Endodermal cell (in vitro differentiated cells): ENCODE measurements around the gene CAMTA1. TPM values are rescaled to one million over a fixed set of nuclear protein-coding genes. Genes with fewer than 3 reads are reported as not detected.

Experiments used
- DNase-seq: peaks from one replicate; pipeline ENCODE4 v3.0.0-alpha.2; 2017
- H3K27ac ChIP-seq: 2 replicates; pipeline ENCODE4 v1.5.1; 2013; ENCODE audit warnings: mild to moderate bottlenecking, low read depth, low read length, moderate library complexity
- H3K27me3 ChIP-seq: 2 replicates; pipeline ENCODE4 v1.6.1; 2013; ENCODE audit warnings: mild to moderate bottlenecking, low read length, moderate library complexity; ENCODE audit not compliant: insufficient read depth, control insufficient read depth, poor library complexity, severe bottlenecking
- H3K36me3 ChIP-seq: 2 replicates; pipeline ENCODE4 v1.7.0; 2013; ENCODE audit warnings: mild to moderate bottlenecking, low read length, moderate library complexity; ENCODE audit not compliant: control insufficient read depth, insufficient read depth
- H3K4me1 ChIP-seq: one replicate; pipeline ENCODE4 v1.7.0; 2013; ENCODE audit warnings: low read length; ENCODE audit not compliant: control insufficient read depth, insufficient read depth
- H3K4me3 ChIP-seq: 2 replicates; pipeline ENCODE4 v1.5.1; 2013; ENCODE audit warnings: mild to moderate bottlenecking, low read length, moderate library complexity
- H3K9ac ChIP-seq: 2 replicates; pipeline ENCODE4 v1.6.1; 2013; ENCODE audit warnings: mild to moderate bottlenecking, low read length, moderate library complexity; ENCODE audit not compliant: poor library complexity, severe bottlenecking; ENCODE audit errors: extremely low read depth
- H3K9me3 ChIP-seq: 2 replicates; pipeline ENCODE4 v1.6.1; 2013; ENCODE audit warnings: mild to moderate bottlenecking, low read length, moderate library complexity; ENCODE audit not compliant: control insufficient read depth
- H3K27ac Mint-ChIP-seq: 2 replicates; pipeline ENCODE4 v1.8.0; 2020; ENCODE audit warnings: mixed read lengths
- H3K27me3 Mint-ChIP-seq: 2 replicates; pipeline ENCODE4 v1.8.0; 2021; ENCODE audit warnings: mild to moderate bottlenecking, mixed read lengths; ENCODE audit not compliant: insufficient read depth
- H3K36me3 Mint-ChIP-seq: 2 replicates; pipeline ENCODE4 v1.8.0; 2020; ENCODE audit warnings: low read depth, mixed read lengths
- H3K4me1 Mint-ChIP-seq: 2 replicates; pipeline ENCODE4 v1.8.0; 2020; ENCODE audit warnings: mixed read lengths
- H3K4me3 Mint-ChIP-seq: 2 replicates; pipeline ENCODE4 v1.8.0; 2020; ENCODE audit warnings: mild to moderate bottlenecking, moderate library complexity, mixed read lengths
- H3K9me3 Mint-ChIP-seq: 2 replicates; pipeline ENCODE4 v1.8.0; 2020; ENCODE audit warnings: mild to moderate bottlenecking, mixed read lengths
- WGBS, 2 experiments: methylation state at CpG; one replicate each; pipeline versions ENCODE4 v1.1.5 to v1.1.7; 2013; ENCODE audit warnings: missing lambda C conversion rate in 2 of 2, mixed read lengths in 1 of 2; ENCODE audit not compliant: insufficient coverage in 1 of 2, insufficient read length in 1 of 2; 5-methylcytosine and 5-hydroxymethylcytosine counted together
- total RNA-seq, 2 donors: library from RNA; stranded (reverse); fragmentation: NEBNext Ultra II Directional in 1 of 2; extraction: Animal tissue kit (Norgen Biotek cat#: 25700) in 1 of 2; gene quantifications; 2 replicates in 1 of 2; 3 replicates in 1 of 2; pipeline ENCODE4 v1.2.1, GENCODE V29; 2021
- TF ChIP-seq, protein P1 (sequence below): fragments of 200-600 bp; sonication (generic); conservative IDR thresholded peaks from 2 replicates; pipeline ENCODE4 v1.5.0; 2021; ENCODE audit warnings: antibody characterized with exemption, mild to moderate bottlenecking

Gene CAMTA1
- total RNA-seq, 2 donors from 2014 or later: 123 to 137 TPM

DNA sequence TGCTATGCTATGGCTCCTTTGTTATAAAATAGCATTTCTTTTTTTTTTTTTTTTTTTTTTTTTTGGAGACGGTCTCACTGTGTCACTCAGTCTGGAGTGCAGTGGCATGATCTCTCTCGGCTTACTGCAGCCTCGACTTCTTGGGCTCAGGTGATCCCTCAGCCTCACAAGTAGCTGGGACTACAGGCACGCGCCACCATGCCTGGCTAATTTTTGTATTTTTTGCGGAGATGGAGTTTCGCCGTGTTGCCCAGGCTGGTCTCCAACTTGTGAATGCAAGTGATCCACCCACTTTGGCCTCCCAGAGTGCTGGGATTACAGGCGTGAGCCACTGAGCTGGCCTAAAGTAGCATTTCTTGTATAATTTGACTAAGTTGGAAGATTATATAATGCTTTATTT, 10.8 kb downstream of the CAMTA1 start:
- Mint-ChIP-seq H3K4me1 (peaks cover 18% of the 10 kb centered on the region), H3K36me3 (peaks cover 14% of the 10 kb centered on the region), H3K27ac (peak overlapping the region; percentile 74), H3K9me3 (no peaks in the 10 kb centered on the region), H3K27me3 (no peaks in the 10 kb centered on the region), H3K4me3 (no peak overlapping the region)
- peaks cover 6% of the 10 kb centered on the region for H3K4me1 ChIP-seq
- TF ChIP-seq, protein P1, sequence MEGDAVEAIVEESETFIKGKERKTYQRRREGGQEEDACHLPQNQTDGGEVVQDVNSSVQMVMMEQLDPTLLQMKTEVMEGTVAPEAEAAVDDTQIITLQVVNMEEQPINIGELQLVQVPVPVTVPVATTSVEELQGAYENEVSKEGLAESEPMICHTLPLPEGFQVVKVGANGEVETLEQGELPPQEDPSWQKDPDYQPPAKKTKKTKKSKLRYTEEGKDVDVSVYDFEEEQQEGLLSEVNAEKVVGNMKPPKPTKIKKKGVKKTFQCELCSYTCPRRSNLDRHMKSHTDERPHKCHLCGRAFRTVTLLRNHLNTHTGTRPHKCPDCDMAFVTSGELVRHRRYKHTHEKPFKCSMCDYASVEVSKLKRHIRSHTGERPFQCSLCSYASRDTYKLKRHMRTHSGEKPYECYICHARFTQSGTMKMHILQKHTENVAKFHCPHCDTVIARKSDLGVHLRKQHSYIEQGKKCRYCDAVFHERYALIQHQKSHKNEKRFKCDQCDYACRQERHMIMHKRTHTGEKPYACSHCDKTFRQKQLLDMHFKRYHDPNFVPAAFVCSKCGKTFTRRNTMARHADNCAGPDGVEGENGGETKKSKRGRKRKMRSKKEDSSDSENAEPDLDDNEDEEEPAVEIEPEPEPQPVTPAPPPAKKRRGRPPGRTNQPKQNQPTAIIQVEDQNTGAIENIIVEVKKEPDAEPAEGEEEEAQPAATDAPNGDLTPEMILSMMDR: no peak
- H3K27ac ChIP-seq: no peak overlapping the region
- H3K9me3 ChIP-seq: no peaks in the 10 kb centered on the region
- peak; percentile 47 for DNase-seq
- no peak overlapping the region for H3K4me3 ChIP-seq
- WGBS, 2 experiments: 85 to 91% methylated on average over 8 to 9 of the region's 9 CpGs
- peaks cover 6% of the 10 kb centered on the region for H3K36me3 ChIP-seq
- H3K9ac ChIP-seq: no peak overlapping the region
- no peaks in the 10 kb centered on the region for H3K27me3 ChIP-seq

DNA sequence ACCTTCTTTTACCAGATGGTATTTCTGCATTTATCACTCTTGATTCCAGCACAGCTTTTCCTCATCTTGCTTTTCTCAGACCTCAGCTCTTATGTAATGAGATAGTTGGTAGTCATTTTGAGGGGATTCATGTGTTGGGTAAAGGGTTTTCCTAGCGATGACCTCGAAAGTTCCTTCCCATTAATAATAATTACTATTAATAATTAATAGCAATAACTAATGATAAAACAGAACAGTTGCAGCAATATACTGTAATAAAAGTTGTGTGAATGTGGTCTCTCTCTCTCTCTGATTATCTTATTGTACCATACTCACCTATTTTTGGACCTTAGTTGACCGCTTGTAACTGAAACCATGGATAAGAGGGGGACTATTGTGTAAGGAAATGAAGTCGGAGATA, 14.2 kb downstream of the CAMTA1 start:
- no peaks in the 10 kb centered on the region for H3K9me3 ChIP-seq
- peaks cover 14% of the 10 kb centered on the region for H3K36me3 Mint-ChIP-seq
- H3K27ac Mint-ChIP-seq: no peak overlapping the region
- WGBS, 2 experiments: 100% methylated on average over 2 of the region's 4 CpGs; no CpG with 5 or more reads in 1 of the 2 experiments
- H3K4me3 ChIP-seq: no peak overlapping the region
- no peaks in the 10 kb centered on the region for H3K27me3 ChIP-seq
- no peak overlapping the region for H3K27ac ChIP-seq
- H3K36me3 ChIP-seq: no peaks in the 10 kb centered on the region
- H3K27me3 Mint-ChIP-seq: no peaks in the 10 kb centered on the region
- peaks cover 25% of the 10 kb centered on the region for H3K4me1 Mint-ChIP-seq
- no peak for DNase-seq
- TF ChIP-seq, protein P1: no peak
- no peak overlapping the region for H3K9ac ChIP-seq
- H3K9me3 Mint-ChIP-seq: no peaks in the 10 kb centered on the region
- H3K4me3 Mint-ChIP-seq: no peak overlapping the region
- peaks cover 6% of the 10 kb centered on the region for H3K4me1 ChIP-seq

DNA sequence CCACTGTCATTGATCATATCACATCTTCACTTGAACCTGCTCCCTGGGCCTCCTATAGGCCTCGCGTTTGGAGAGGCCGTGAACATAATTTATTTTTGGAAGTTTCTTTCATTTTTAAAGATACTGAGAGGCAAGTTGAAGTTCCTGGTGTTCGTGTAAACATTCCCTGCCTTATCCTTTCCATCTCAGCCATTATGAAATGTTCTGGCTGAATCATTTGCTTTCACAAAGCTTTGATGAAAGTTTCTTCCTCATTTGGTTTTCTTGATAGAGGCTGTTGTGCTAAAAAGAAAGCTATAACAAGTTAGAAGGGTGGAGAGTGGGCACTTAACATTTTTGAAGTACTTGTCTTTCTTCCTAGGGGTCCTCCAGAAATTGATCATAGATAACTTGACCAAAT, 15.5 kb downstream of the CAMTA1 start:
- Histone ChIP-seq H3K27ac (no peak overlapping the region), H3K4me3 (no peak overlapping the region), H3K27me3 (no peaks in the 10 kb centered on the region), H3K4me1 (peaks cover 4% of the 10 kb centered on the region), H3K9me3 (no peaks in the 10 kb centered on the region), H3K9ac (no peak overlapping the region), H3K36me3 (no peaks in the 10 kb centered on the region)
- no peak for DNase-seq
- Mint-ChIP-seq H3K4me1 (peaks cover 22% of the 10 kb centered on the region), H3K27me3 (no peaks in the 10 kb centered on the region), H3K36me3 (peaks cover 9% of the 10 kb centered on the region), H3K27ac (peak overlapping the region; percentile 2), H3K9me3 (no peaks in the 10 kb centered on the region), H3K4me3 (no peak overlapping the region)
- TF ChIP-seq, protein P1: no peak
- 87 to 90% methylated on average over 1 to 4 of the region's 4 CpGs for WGBS, 2 experiments
